HG03108 (cell line): ENCODE results near the gene SORBS1.

ENCODE experiments used
- ATAC-seq: cut with Tn5 transposase; IDR thresholded peaks from one replicate; pipeline ENCODE4 v1.9.1; 2021; ENCODE audit warnings: moderate library complexity; ENCODE audit not compliant: unreplicated experiment

SORBS1 gene

DNA sequence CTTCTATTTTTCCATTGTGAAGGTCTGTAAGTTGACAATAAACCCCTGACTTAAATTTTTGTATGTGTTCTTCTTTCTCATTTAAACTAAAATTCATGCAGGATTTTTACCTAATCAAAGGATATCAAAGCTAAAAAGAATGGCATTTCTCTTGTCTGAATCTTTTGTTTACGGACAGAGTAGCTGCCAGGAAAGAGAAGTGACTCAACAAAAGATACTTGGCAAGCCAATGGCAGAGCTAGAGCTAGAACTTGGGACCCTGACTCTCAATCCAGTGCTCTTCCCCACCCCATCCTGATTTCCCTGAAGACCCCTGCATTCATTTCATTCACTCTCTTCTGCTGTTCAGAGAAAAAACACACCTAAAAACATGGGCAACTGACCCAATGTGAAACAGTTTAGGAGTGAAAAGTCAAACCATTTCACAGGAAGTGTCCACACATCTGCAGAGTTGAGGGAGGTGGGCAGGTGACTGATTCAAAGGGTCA, 230.2 kb downstream of the SORBS1 start:
- ATAC-seq = no peak

DNA sequence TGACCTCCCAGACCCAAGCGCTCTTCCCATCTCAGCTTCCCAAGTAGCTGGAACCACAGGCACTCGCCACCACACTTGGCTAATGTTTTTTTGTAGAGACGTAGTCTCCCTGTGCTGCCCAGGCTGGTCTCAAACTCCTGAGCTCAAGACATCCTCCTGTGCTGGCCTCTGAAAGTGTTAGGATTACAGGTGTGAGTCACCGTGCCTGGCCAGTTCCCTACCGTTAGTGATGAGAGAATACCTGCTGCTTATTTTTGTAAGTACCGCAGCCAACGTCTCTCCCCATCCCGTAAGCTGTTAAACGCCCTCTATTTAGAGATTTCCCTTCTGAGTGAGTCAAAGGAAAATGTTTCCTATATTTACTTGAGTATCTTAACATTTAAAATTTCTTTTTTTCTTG, 231.9 kb downstream of the SORBS1 start:
- ATAC-seq = no peak

DNA sequence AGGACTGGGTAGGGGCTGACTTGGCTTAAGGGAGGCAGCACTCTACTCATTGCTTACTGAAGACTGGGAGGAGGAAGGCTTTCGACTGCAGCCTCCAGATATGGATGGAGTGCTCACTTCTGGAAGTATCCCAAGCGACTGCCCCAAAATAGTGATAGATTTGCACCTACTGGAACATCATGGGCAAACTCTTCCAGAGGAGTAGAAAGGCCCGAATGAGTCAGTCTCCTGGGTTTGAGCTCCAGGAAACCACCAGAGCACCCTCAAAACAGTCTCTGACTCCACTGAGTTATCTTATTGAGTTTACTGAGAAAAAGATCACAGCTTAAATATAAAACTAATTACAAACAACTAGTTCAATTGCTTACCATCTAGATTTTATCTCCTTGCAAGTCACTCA, 233.2 kb downstream of the SORBS1 start:
- ATAC-seq = no peak

DNA sequence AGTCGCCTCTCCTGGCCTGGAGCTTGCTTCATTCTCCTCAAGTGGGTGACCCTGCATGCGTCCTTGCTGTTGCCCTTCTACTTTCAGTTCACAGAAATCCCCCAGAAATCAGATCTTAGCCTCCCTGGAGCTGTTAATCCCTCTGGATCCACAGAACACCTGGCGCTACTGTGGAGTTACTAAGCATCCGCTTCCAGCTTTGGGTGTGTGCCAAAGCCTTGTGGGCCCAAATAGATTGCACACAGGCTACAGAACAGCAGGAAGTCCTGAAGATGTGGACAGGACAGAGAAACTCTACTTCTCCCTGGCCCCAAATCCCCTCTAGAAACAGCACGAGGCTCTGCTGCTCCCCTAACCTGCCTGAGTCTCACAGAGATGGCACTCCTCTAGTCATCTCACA, 233.8 kb downstream of the SORBS1 start:
- no peak for ATAC-seq

DNA sequence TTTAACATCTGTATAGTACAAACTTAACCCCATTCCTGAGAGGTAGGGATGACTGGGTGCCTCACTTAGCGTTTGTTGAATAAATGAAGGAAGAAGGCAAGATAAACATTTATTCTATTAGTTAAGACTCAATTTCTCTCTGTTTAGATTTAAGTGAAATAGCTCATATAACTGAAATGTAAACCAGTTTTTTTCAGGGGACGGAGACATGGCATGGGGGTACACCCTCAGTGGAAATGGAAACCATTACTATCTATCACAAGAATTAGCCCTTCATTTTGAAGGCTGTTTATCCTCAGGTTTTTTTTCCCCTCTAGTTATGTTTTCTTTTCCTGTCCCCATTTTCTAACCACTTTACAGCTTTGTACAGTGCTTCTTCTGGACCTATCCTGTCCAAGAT, 234.8 kb downstream of the SORBS1 start:
- ATAC-seq = no peak

DNA sequence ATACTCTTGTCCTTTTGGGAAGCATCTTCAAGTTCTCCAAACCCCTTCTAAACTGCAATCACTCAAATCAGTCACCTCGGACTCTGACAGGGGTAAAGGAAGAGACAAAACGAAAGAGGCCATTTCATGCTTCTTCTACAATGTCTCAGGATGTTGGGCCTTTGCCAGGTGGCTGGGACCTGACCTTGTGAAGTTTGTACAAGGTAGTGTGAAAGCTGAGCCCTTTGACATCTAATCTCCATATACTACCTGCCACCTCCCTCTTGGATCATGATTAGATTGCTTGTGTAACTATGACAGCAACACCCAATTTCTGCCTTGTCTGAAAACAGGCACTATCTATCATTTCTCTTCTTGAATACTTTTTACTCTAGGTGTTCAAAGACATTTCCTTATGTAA, 235.3 kb downstream of the SORBS1 start:
- ATAC-seq = no peak

DNA sequence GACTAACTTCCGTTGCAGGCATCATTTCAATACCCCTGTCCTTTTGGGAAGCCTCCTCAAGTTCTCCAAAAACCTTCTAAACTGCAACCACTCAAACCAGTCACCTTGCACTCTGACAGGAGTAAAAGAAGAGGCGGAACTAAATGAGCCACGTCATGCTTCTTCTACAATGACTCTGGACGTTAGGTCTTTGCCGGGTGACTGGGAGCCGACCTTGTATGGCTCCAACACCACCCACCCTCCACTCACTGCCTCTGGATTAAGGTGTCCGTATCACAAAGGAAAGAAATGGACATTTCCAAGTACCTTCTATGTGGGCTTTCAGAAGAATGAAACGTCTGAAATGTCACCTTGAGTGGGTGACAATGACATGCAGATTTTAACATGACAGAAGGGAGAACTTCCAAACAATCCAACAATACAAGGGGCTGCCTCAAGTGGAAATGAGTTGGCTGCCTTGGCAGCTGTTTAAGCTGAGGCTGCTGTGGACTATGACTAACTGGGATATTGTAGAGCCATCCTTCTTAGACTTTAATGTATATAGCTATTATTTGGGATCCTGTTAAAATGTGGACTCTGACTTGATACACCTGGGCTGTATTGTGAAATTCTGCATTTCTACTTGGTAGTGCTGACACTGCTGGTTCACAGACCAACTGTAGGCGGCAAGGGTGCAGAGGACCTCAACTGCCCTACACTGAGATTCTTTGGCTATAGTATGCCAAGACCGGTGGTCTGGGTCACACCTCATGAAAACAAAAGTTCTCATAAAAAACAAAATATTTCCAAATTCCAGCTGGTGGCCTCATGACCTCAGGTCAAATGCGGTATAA, 236.5 kb downstream of the SORBS1 start:
- no peak for ATAC-seq

DNA sequence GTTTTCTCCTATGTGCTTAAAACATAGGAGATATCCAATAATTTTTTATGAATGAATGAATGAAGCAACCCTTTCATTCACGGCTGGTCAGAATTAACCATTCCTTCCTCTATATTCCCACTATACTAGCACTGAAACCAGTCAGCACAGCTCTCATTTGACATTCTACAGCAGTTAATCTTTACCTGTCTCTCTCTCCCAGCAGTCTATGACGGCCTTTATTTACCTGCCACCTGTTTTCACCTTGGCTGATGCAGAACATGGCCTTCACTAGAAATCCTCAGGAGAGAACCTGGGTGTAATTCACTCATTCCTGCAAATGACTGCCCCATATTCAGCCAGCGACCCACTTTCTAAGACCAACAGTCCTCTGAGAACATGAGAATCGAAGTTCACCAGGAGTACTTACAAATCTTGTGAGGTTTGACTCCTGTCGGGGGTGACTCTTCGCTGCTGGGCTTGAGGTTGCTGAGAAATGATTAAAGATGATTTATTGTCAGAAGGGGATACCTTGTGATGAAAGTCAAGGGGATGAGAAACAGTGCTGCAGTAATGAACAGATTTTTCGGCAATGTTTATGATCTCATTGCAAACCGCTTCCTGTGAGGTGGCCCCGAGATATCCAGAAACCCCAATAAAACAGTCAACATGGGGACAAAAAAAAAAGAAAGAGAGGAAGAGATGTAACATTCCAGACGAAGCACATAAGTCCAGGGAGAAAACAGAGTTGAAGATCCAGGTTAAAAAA, 239.4 kb downstream of the SORBS1 start:
- ATAC-seq = no peak

DNA sequence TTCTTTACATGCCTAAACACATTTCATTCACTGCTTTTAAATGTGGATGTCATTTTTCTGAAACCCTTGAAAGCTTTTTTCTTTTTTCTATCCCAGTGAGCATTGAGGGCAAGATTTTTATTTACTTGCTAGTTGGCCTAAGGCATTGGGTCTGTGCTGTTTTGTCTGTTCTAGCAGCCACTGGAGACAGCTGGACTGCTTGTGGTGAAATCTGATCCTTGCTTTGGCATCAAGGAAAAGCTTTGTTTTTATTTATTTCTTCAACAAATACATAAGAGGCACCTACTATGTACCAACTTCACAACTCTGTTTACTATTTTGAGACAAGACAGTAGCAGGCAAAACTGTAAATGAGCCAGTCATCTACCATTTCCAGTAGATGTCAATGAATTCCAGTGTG, 241.9 kb downstream of the SORBS1 start:
- no peak for ATAC-seq

DNA sequence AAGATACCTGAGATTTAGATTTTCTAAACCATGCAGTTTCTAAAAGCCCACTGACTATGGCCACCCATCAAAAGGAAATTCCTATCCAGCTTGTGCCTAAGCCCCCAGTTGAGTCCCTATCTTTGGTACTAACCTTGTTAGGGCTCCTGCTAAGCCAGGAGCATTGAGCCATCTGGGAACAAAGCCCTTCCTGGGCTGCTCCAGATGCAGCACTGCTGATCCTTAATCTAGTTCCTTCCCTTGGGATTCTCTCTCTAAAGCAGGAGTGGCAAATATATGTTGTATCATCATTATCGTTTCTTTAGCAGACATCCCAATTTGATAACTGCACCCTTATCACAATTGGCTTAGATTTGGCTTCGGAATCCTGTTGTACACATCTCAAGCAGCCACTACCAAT, 245.7 kb downstream of the SORBS1 start:
- ATAC-seq = no peak

DNA sequence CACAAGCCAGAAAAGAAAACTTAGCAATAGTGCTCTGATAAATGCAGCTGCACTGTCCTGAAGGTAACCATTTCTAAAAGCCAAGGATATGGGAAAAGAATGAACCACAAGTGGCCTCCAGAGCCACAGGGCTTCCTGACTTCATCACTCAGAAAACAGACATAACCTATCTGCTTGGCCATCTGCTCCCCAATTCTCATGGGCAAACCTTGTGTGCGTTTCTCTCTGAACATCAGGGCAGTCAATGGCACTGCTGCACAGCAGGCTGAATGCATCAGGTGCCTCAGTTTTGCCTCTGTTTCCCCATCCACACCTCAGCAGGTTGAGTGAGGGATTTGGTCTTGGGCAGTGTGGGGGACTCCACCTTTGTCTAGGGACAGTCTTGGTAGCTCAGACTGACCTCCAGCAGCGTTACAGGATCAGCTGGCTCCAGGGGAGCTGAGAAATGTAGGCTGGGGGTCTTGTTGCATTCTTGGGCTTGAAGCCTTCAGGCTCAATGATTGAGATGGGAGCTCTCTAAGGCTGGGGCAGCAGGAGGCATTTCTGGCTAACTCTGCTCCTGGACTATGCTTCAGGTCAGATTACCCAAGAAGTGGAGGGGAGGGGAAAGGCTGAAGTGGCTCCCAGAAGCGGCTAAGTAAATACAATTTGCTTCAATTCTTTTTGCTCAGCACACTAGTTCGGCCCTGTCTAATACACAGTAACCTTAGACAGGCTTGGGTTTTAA, 246.8 kb downstream of the SORBS1 start:
- no peak for ATAC-seq

DNA sequence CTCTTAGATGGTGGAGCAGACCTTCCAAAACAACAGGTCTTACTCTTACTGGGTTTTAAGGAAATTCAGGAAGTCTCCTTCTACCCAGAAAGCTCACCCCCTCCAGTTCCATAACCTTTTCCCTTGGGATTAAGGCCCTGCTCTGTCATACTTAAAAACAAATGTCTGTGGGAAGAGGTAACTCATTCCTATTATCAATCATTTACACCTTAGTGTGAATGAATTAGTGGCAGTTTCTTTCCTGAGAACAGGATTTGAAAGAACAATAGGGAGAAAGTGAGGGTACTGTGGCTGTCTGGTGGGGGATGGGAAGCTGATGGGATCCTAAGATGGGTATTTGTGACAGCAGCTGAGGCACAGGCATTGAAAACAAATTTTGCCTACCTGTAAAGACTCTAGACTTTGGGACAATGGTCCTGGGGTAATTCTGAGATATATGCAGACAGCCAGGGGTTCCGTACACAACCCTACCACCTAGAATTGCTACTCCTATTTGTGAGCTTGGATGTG, 248.1 kb downstream of the SORBS1 start:
- ATAC-seq = no peak

DNA sequence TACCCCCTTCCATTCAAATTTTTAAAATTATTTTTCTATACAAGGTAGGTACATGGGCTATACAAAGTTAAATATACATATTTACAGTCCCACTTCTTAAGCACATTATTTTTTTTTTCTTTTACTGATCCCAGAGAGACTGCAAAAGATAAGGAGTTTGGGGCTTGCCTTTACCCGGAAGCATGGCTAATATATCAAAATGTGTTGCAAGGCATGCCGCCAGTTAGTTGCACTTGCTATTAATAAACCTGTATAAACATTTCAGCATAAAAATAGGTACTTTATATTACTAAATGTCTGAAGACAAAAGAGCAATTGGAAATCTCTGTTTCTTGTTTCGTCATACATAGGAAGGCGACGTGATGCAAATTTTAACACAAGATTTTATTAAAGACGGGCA, 248.9 kb downstream of the SORBS1 start:
- no peak for ATAC-seq

DNA sequence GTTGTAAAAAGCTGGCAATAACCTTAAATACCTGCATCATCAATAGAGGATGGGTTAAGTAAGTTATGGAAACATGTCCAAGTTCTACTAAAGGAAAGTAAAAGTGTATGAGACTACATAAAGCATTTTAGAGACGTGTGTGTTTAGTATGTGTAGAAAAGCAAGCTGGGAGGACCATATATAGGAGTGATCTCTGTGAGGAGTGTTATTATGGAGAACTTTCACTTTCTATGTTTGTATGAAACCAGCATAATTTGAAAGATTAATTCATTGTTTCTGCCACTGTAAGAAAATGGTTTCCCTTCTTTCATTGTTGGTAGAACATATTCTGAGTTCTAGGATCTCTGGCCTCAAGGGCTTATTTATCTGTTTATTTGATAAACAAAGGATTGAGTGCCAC, 251.2 kb downstream of the SORBS1 start:
- ATAC-seq = no peak

DNA sequence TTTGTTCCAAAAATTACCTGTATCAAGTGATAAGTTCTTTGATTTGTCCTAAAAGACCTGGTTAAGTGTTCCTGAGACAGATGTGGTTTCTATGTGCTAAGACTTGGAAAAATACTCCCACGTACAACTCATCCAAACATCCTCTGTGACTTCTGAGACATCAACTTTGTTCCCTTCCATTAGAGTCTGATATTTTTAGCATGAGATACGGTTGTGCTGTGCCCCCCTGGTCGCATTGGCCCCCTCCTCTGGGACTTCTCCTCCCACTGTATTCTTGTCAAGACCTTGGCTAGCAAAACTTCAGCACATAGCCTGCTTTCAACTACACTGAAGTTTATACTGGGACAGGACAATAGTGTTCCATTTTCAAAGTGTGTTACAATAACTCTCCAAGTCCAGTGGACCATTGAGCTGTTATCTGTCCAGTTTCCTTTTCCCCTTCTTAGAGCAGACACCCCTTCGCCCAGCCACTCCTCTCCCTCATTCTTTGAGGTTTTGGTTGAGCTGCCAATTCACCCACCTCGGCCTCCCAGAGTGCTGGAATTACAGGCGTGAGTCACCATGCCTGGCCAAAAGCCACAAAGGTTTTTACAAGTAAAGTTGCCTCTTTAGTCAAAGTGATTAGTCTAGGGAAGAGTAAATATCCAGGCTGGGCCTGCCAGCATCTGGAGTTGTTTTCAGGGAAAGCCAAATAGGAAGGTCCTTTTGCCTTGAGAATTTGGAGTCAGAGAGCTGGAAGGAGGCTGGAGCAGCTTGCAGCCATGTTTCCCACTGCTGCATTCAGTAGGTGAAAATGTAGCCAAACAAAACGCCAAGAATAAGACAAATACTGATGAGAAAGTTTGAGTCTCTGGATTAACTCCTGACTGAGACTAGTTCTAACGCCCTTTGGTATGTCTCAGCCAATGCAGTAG, 252.5 kb downstream of the SORBS1 start:
- no peak for ATAC-seq

DNA sequence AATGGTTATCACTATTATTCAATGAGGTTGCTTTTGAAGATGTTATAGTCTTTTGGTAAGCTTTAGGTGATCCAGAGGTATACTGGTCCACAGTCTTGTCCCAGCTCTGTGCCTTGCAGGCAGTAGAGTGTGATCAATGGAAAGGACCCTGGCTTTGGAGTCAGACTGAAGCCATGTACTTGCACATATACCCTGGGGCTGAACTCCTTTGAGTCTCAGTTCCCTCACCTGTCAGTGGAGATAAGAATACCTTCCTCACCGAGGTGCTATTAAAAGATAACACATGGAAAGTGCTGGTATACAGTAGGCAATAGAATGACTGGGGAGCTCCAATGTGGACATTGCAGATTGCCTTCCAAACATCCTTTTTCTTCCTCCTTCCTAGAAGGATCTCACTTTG, 254.3 kb downstream of the SORBS1 start:
- ATAC-seq = no peak

DNA sequence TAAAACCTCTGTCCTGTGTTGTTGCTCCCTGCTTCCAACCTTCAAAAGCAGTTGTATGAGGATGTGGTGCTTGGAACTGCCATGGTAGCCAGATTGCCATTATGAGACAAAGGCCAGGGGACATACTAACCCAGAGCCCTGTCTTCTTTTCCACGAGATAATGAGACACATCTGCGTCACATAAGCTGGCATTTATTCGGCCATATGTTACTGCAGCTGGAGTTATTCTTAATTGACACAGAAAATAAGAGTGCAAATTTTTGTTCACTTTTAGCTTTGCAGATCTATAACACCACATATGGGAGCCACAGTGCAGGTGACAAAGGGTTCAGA, 254.9 kb downstream of the SORBS1 start:
- ATAC-seq = no peak

DNA sequence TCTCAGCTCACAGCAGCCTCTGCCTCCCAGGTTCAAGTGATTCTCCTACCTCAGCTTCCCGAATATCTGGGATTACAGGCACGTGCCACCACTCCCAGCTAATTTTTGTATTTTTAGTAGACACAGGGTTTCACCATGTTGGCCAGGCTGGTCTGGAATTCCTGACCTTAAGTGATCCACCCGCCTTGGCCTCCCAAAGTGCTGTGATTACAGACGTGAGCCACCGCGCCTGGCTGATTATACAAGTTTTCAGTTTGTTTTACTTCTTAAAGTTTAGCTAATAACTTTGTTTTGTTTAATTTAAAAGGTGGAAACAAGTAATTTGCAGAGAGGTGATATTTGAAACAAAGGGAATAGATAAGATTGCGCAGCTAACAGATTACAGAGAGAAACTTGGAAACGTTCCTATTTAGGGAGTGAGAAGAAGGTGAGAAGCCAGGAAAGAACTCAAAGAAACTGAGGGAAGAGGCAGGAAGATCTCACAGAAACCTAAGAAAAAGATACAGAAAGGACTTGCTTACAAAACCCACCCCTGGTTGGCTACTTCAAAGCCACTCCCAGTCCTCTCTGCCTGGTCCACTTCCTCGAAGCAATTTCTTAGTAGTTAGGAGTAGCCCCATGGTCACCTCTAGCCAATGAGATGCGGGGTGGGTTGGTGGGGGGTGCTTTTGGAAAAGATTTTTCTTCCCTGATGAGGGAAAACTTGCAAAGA, 255.4 kb downstream of the SORBS1 start:
- no peak for ATAC-seq

DNA sequence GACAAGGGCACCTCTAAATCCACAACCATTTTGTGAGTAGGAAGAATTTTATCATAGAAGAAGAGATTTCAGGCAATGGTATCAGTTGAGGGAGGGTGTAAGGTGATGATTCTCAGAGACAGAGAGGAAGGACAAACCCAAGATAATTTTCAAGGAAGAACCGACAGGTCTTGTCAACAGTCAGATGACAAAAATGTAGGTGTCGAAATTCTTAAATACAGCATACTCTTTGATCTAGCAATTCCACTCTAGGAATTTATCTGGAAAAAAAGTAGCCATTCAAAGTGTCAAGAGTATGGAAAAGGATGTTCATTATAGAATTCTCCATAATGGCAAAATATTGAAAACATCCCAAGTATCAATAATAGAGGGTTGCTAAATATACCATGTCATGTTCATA, 256.2 kb downstream of the SORBS1 start:
- no peak for ATAC-seq

DNA sequence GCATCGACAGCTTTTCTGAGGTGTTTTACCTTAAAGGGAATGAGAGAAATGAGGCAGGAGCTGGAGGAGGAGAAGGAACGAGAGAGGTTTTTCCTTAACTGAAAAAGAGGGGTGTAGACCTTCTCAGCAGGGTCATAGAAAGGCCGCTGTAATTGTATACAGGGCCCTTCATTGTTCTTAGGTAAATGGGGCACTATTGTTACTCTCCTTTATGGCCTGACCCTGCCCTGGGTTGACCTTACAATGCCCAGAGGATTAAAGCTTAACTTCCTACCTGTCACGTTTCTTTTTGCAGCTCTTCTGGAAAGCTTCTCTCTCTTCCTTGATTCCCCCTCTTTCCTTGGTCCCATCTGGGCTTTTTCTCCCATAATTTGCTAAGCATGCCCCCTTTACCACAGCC, 256.7 kb downstream of the SORBS1 start:
- no peak for ATAC-seq
